ENCODE results near the gene ADCY2. TPM values are rescaled to one million over a fixed set of nuclear protein-coding genes. Genes with fewer than 3 reads are reported as not detected.

Gene ADCY2
- total RNA-seq, 1 experiment from 2014 or later = 31.3 TPM

DNA sequence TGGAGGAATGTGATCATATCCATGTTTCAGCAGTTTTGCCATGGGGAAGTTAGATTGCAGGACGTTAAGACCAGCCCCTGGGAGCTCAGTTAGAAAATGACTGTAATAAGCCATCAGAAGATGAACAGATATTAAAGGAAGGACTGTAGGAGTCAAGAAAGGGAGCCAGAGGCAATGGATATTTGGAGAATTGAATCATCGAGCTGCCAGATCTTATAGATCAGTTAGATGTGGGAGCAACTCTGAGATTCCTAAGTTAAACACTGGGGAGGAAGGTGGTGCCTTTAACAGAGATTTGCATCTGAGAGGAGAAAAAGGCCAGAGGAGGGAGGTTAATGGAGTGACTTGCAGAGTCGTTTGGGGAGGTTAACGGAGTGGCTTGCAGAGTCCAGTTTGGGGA, 96.4 kb downstream of the ADCY2 start:
- peaks cover 13 to 16% of the 10 kb centered on the region in 2 experiments; a peak in 4 of 5 replicates for H3K9me3 Mint-ChIP-seq
- Histone ChIP-seq H3K9ac (ENCODE audit: extremely low read depth, insufficient read length, low read length) (no peak overlapping the region), H2BK5ac (ENCODE audit: insufficient read length, low read length) (no peak overlapping the region), H2BK20ac (ENCODE audit: low read depth, low read length, poor library complexity, severe bottlenecking) (no peak overlapping the region), H2BK12ac (ENCODE audit: insufficient read length, low read depth, low read length) (no peak overlapping the region), H3T11ph (ENCODE audit: low read length) (no peak overlapping the region), H4K5ac (ENCODE audit: insufficient read length, low read depth, low read length) (no peak overlapping the region), H4K8ac (replicated peaks; ENCODE audit: insufficient read length, low read depth, low read length) (no peak overlapping the region), H3K4me1 (ENCODE audit: insufficient read depth, low read length) (peaks cover 19% of the 10 kb centered on the region), H3K4me2 (ENCODE audit: insufficient read depth, insufficient read length, low read length) (no peak overlapping the region), H3K56ac (ENCODE audit: insufficient read length, low read depth, low read length) (no peak overlapping the region), H3K23me2 (ENCODE audit: insufficient read length, low read depth, low read length, poor library complexity, severe bottlenecking) (no peaks in the 10 kb centered on the region), H2AFZ (ENCODE audit: low read length) (no peak overlapping the region), H2BK15ac (ENCODE audit: low read depth, low read length) (no peak overlapping the region), H4K20me1 (ENCODE audit: control insufficient read depth, insufficient read depth, insufficient read length) (no peaks in the 10 kb centered on the region), H3K23ac (ENCODE audit: insufficient read length, low read depth, low read length) (no peak overlapping the region), H3K9me3 (ENCODE audit: control insufficient read depth, low read depth, low read length) (peaks cover 5% of the 10 kb centered on the region), H3K27me3 (ENCODE audit: insufficient read depth, low read length) (no peaks in the 10 kb centered on the region), H3K14ac (ENCODE audit: insufficient read depth, low read length) (no peak overlapping the region), H3K79me1 (ENCODE audit: insufficient read depth, low read depth, low read length, poor library complexity, severe bottlenecking) (peaks cover 3% of the 10 kb centered on the region), H3K27ac (ENCODE audit: insufficient read length, low read depth, low read length) (no peak overlapping the region), H2BK120ac (ENCODE audit: low read depth, low read length, poor library complexity, severe bottlenecking) (no peak overlapping the region), H3K4ac (ENCODE audit: low read depth, low read length) (no peak overlapping the region), H2AK5ac (ENCODE audit: insufficient read length, low read length) (no peak overlapping the region), H4K91ac (ENCODE audit: insufficient read length, low read depth, low read length) (no peak overlapping the region), H3K18ac (ENCODE audit: insufficient read length, low read depth, low read length) (no peak overlapping the region), H3K79me2 (ENCODE audit: insufficient read depth, low read length) (peaks cover 3% of the 10 kb centered on the region; the same call in 1 of the 2 replicates)
- WGBS (ENCODE audit: extremely low coverage, insufficient read length, low lambda C conversion rate) = no CpG with 5 or more reads among the region's 4 CpGs
- H3K27me3 Mint-ChIP-seq (ENCODE audit: low read depth) = no peaks in the 10 kb centered on the region; the same call in 1 of the 2 replicates
- no peak overlapping the region for H3K27ac Mint-ChIP-seq
- no peak for TF ChIP-seq CTCF (conservative IDR thresholded peaks at IDR 0.05)
- DNase-seq = no peak
- peaks cover 20 to 22% (median 22%) of the 10 kb centered on the region in 3 experiments for H3K36me3 Mint-ChIP-seq (ENCODE audit: insufficient read depth in 1 of 3, low read depth in 3 of 3)
- no peak overlapping the region for H3K4me3 Mint-ChIP-seq
- H3K4me1 Mint-ChIP-seq = peaks cover 4 to 5% of the 10 kb centered on the region in 2 experiments

Data from H9 (cell line).